Articular chondrocyte of knee joint (primary cell): ENCODE data around the gene BCHE. TPM values are rescaled to one million over a fixed set of nuclear protein-coding genes. Genes with fewer than 3 reads are reported as not detected.

ENCODE experiments used
- total RNA-seq: library from RNA; depleted of rRNA; stranded (reverse); fragments of >200 nt; gene quantifications from 2 replicates; pipeline ENCODE4 v1.2.3, GENCODE V29; 2012

Gene BCHE
- not detected in 2 replicates for total RNA-seq

DNA sequence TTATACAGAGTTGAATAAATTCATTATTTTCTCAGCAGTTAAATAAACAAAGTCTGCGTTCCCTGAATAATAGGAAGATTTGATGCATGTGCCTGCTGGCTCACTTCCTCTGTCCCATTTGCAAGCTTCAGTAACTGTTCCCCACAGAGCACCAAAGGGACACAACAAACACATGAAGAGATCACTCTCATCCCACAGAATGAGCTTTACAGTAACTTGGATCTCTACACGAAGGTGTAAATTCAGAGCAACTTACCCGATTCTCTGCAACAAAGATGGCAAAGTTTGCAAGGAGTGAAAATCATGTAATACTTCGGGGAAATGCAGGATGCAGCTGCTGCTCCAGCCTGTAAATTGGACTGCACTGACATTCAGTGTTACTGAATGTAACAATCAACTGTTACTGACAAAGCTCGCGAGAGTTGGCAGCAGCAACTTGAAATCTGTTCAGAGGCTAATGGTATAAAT is at the start of gene BCHE:
BCHE (minus strand) TSS at position 366 of the 468 bp plus-strand sequence. CDS start 6,390 bp downstream, outside the sequence.

